Heart left ventricle (tissue), 16 donors: ENCODE data around the gene ASPA. TPM values are rescaled to one million over a fixed set of nuclear protein-coding genes. Genes with fewer than 3 reads are reported as not detected.

Experiments used
- ATAC-seq, 4 donors: fragments of 200-7000 bp; cut with Tn5 transposase; one replicate each; pipeline ENCODE4 v1.9.1; 2020 to 2022; ENCODE audit warnings: moderate library complexity in 4 of 4, mild to moderate bottlenecking in 3 of 4, moderate number of reproducible peaks in 1 of 4
- DNase-seq, 5 donors: peaks; one replicate each; pipeline ENCODE4 v3.0.0-alpha.2; 2020
- H3K27ac ChIP-seq, 12 donors: fragments of 200-600 bp; sonication (generic) in 4 of 12; one replicate each; pipeline versions ENCODE4 v1.5.0 to v1.8.0; 2016 to 2022; ENCODE audit warnings: mild to moderate bottlenecking in 2 of 12
- H3K27me3 ChIP-seq, 9 donors: fragments of 200-600 bp; sonication (generic) in 2 of 9; one replicate each; pipeline versions ENCODE4 v1.5.1 to v1.8.0; 2016 to 2022; ENCODE audit warnings: mild to moderate bottlenecking in 3 of 9
- H3K36me3 ChIP-seq, 9 donors: fragments of 200-600 bp; sonication (generic) in 2 of 9; one replicate each; pipeline versions ENCODE4 v1.5.0 to v1.8.0; 2018 to 2022; ENCODE audit warnings: mild to moderate bottlenecking in 2 of 9
- H3K4me1 ChIP-seq, 12 donors: fragments of 200-600 bp; sonication (generic) in 4 of 12; one replicate each; pipeline versions ENCODE4 v1.5.0 to v1.8.0; 2016 to 2022; ENCODE audit warnings: mild to moderate bottlenecking in 3 of 12
- H3K4me3 ChIP-seq, 12 donors: fragments of 200-600 bp; sonication (generic) in 4 of 12; one replicate each; pipeline versions ENCODE4 v1.5.0 to v1.8.0; 2017 to 2022; ENCODE audit warnings: mild to moderate bottlenecking in 9 of 12, moderate library complexity in 4 of 12
- H3K9me3 ChIP-seq, 12 donors: fragments of 200-600 bp; sonication (generic) in 4 of 12; one replicate each; pipeline versions ENCODE4 v1.5.0 to v1.8.0; 2016 to 2022; ENCODE audit warnings: mild to moderate bottlenecking in 1 of 12
- CTCF ChIP-seq, 12 donors: fragments of 200-600 bp; sonication (generic) in 4 of 12; IDR thresholded peaks; one replicate each; pipeline versions ENCODE4 v1.5.0 to v1.8.0; 2018 to 2022; ENCODE audit warnings: antibody characterized with exemption in 12 of 12, mild to moderate bottlenecking in 5 of 12
- POLR2A ChIP-seq, 2 donors: fragments of 450-650 bp; IDR thresholded peaks; one replicate each; pipeline ENCODE4 v1.6.1; 2017; ENCODE audit warnings: antibody characterized with exemption in 2 of 2, mild to moderate bottlenecking in 2 of 2, moderate library complexity in 2 of 2
- WGBS, 4 donors: extraction: QIAGEN DNeasy Blood & Tissue Kit in 2 of 4; methylation state at CpG; one replicate each; pipeline versions ENCODE4 v1.1.5 to v1.1.7; 2013 to 2018; 5-methylcytosine and 5-hydroxymethylcytosine counted together
- intact Hi-C, 10 donors: fragments of 100-400 bp; cut with DNase I; formaldehyde crosslinking; loops; one replicate each; pipeline versions ENCODE4 v1.11.1 to v1.14.2; 2022
- polyA plus RNA-seq, 2 donors: library from polyadenylated mRNA; stranded (reverse); fragments of 200-250 nt; gene quantifications; one replicate each; pipeline ENCODE4 v1.2.3, GENCODE V29; 2013
- total RNA-seq, 9 donors: library from RNA; depleted of rRNA in 2 of 9; stranded (reverse); fragments of >200 nt in 2 of 9; fragmentation: NEBNext Ultra II Directional in 3 of 9; extraction: Animal tissue kit (Norgen Biotek cat#: 25700) in 3 of 9; gene quantifications; one replicate each; pipeline versions ENCODE4 v1.1.0 to v1.2.4, GENCODE V29; 2016 to 2023
- donor health status: ischemic (EF 13 %, LVEDD 7.1; RV severe dilation, severe dysfunction).
- donor health status: healthy with polysubstance abuse.
- donor health status: DM: no; HTN: yes; CAD: no.
- donor health status: DM: no; HTN: no; CAD: no.
- donor health status: ischemic (EF 25% LVEDD 6.9; RV normal size, moderate dysfunction).
- donor health status: ischemic (EF 25% LVEDD 5.7; RV mildly dilated, moderate dysfunction).
- donor health status: healthy.
- donor health status: DM: yes; HTN: yes; CAD: no.
- donor health status: ischemic (EF 35%, LVEDD 5.7; RV mildly dilated, moderate dysfunction).
- donor health status: nonischemic (EF 11% LVEDD 7.7; RV severe dilation, severe dysfunction).
- donor health status: DM: yes; HTN: yes; CAD: no.
- donor health status: PGD.
- donor health status: ischemic (EF 29% LVEDD 5.4; RV normal size, mild dysfunction).
- donor health status: nonischemic (EF 23%, LVEDD 6.1; RV moderate dilation, normal function).

Gene ASPA
- total and polyA plus RNA-seq, 11 donors = 0.26 to 2.4 (median 1.2) TPM

GRCh38 chr17:3536716-3537115, 60.9 kb downstream of the ASPA start:
- TF ChIP-seq CTCF (IDR thresholded peaks at IDR 0.05) (no peak), POLR2A (IDR thresholded peaks at IDR 0.05) (no peak)
- 73 to 92% (median 83%) methylated on average over 5 of the region's 5 CpGs for WGBS, 4 donors
- Histone ChIP-seq H3K4me3 (no peak overlapping the region), H3K4me1 (peaks cover 0 to 8% (median 1%) of the 10 kb centered on the region in 12 donors), H3K27ac (no peak overlapping the region), H3K36me3 (no peaks in the 10 kb centered on the region), H3K27me3 (no peaks in the 10 kb centered on the region), H3K9me3 (no peaks in the 10 kb centered on the region)
- DNase-seq (no peak), ATAC-seq (no peak)
- intact Hi-C loops = loop anchor here in 3 of 10 donors (10.0 kb wide), 2 partner anchors 98 to 108 kb away; partner anchors contain the start of genes CTNS (in 2 of the 3) and SHPK (in 2 of the 3)

GRCh38 chr17:3539881-3540540, 64.2 kb downstream of the ASPA start:
- 67 to 72% (median 70%) methylated on average over 8 of the region's 8 CpGs for WGBS, 4 donors
- H3K9me3 ChIP-seq = no peaks in the 10 kb centered on the region
- intact Hi-C loops = loop anchor here in 3 of 10 donors (5.0 to 10.0 kb wide), 3 partner anchors 52 to 105 kb away; partner anchors contain the start of genes CTNS (in 2 of the 3) and SHPK (in 2 of the 3)
- no peaks in the 10 kb centered on the region for H3K36me3 ChIP-seq
- H3K4me1 ChIP-seq = peaks cover 0 to 8% (median 0%) of the 10 kb centered on the region in 12 donors
- TF ChIP-seq POLR2A (IDR thresholded peaks at IDR 0.05) (no peak), CTCF (IDR thresholded peaks at IDR 0.05) (no peak)
- peaks cover 0 to 4% (median 0%) of the 10 kb centered on the region in 9 donors for H3K27me3 ChIP-seq
- no peak overlapping the region for H3K4me3 ChIP-seq
- H3K27ac ChIP-seq = no peak overlapping the region
- DNase-seq (no peak), ATAC-seq (no peak)

- intact Hi-C loops = loop anchor here in 1 of 10 donors (5.0 kb wide), 1 partner anchor 50 kb away; no protein-coding TSS in a partner anchor
- peak in 1 of 4 donors; percentile 22 for ATAC-seq
- no peaks in the 10 kb centered on the region for H3K9me3 ChIP-seq
- H3K4me3 ChIP-seq = no peak overlapping the region
- H3K36me3 ChIP-seq = no peaks in the 10 kb centered on the region
- 78 to 87% (median 80%) methylated on average over 9 to 16 of the region's 16 CpGs for WGBS, 4 donors
- peaks cover 0 to 4% (median 0%) of the 10 kb centered on the region in 9 donors for H3K27me3 ChIP-seq
- no peaks in the 10 kb centered on the region for H3K4me1 ChIP-seq
- DNase-seq = no peak
- H3K27ac ChIP-seq = no peak overlapping the region
- TF ChIP-seq POLR2A (IDR thresholded peaks at IDR 0.05) (no peak), CTCF (IDR thresholded peaks at IDR 0.05) (no peak)
Observed at GRCh38 chr17:3542410-3543088, 66.8 kb downstream of the ASPA start.

GRCh38 chr17:3543453-3543852, 67.7 kb downstream of the ASPA start:
- Histone ChIP-seq H3K36me3 (no peaks in the 10 kb centered on the region), H3K27me3 (peaks cover 0 to 4% (median 0%) of the 10 kb centered on the region in 9 donors), H3K4me1 (no peaks in the 10 kb centered on the region), H3K27ac (no peak overlapping the region), H3K4me3 (no peak overlapping the region), H3K9me3 (no peaks in the 10 kb centered on the region)
- 68 to 75% (median 70%) methylated on average over 10 of the region's 10 CpGs for WGBS, 4 donors
- intact Hi-C loops = loop anchor here in 1 of 10 donors (5.0 kb wide), 1 partner anchor 49 kb away; no protein-coding TSS in a partner anchor
- DNase-seq = no peak
- TF ChIP-seq POLR2A (IDR thresholded peaks at IDR 0.05) (no peak), CTCF (IDR thresholded peaks at IDR 0.05) (no peak)
- no peak for ATAC-seq
